HEK293 (cell line): ENCODE data around the gene IL25.

ENCODE experiments used
- CTCF ChIA-PET: fragments of 350-600 bp; formaldehyde crosslinking; extraction: SDS; loops from one replicate; lab custom pipeline; 2021; ENCODE audit warnings: antibody characterized with exemption; lab: Yijun Ruan, JAX
- POLR2A ChIA-PET: fragments of 300-600 bp; formaldehyde crosslinking; extraction: SDS; loops from one replicate; lab custom pipeline; 2020; ENCODE audit warnings: antibody characterized with exemption, inconsistent platforms; lab: Yijun Ruan, JAX
- H3K27ac ChIP-seq: fragments of 200-500 bp; sonication (Bioruptor generic); 2 replicates; pipeline ENCODE4 v1.5.1; 2014; ENCODE audit warnings: low read depth, low read length, control low read depth, inconsistent platforms; ENCODE audit errors: extremely low read depth
- H3K36me3 ChIP-seq, 2 experiments: fragments of 200-500 bp in 1 of 2; sonication (Bioruptor generic) in 1 of 2; 1 replicate in 1 of 2; 2 replicates in 1 of 2; pipeline ENCODE4 v1.5.1; 2014 to 2017; ENCODE audit warnings: inconsistent platforms in 2 of 2, low read length in 2 of 2; ENCODE audit not compliant: control insufficient read depth in 2 of 2, insufficient read depth in 1 of 2
- H3K4me1 ChIP-seq: fragments of 200-500 bp; sonication (Bioruptor generic); 2 replicates; pipeline ENCODE4 v1.5.1; 2014; ENCODE audit warnings: mild to moderate bottlenecking, low read length, inconsistent platforms; ENCODE audit not compliant: control insufficient read depth, insufficient read depth
- H3K4me3 ChIP-seq: 2 replicates; pipeline ENCODE4 v1.5.1; 2011; ENCODE audit warnings: low read depth, mild to moderate bottlenecking, control low read depth, low read length, moderate library complexity
- H3K9me3 ChIP-seq: fragments of 200-500 bp; sonication (Bioruptor generic); 2 replicates; pipeline ENCODE4 v1.5.1; 2014; ENCODE audit warnings: low read depth, low read length, inconsistent platforms; ENCODE audit not compliant: control insufficient read depth, insufficient read depth
- HIC1 ChIP-seq: fragments of 450-650 bp; formaldehyde crosslinking; IDR thresholded peaks from 2 replicates; pipeline ENCODE4 v1.5.1; 2016; ENCODE audit warnings: missing biosample characterization, missing genetic modification characterization
- ZFP41 ChIP-seq: fragments of 450-650 bp; formaldehyde crosslinking; IDR thresholded peaks from 2 replicates; pipeline ENCODE4 v1.5.1; 2016; ENCODE audit warnings: missing biosample characterization, missing genetic modification characterization, borderline replicate concordance
- ZIC2 ChIP-seq: fragments of 450-650 bp; formaldehyde crosslinking; IDR thresholded peaks from 2 replicates; pipeline ENCODE4 v1.5.1; 2016; ENCODE audit warnings: missing biosample characterization, missing genetic modification characterization
- ZNF16 ChIP-seq: fragments of 450-650 bp; formaldehyde crosslinking; IDR thresholded peaks from 2 replicates; pipeline ENCODE4 v1.5.1; 2016; ENCODE audit warnings: low read depth, missing biosample characterization, missing genetic modification characterization
- ZNF169 ChIP-seq: fragments of 450-650 bp; formaldehyde crosslinking; IDR thresholded peaks from 2 replicates; pipeline ENCODE4 v1.5.1; 2016; ENCODE audit warnings: missing biosample characterization, missing genetic modification characterization
- ZNF2 ChIP-seq: fragments of 450-650 bp; formaldehyde crosslinking; IDR thresholded peaks from 2 replicates; pipeline ENCODE4 v1.5.1; 2016; ENCODE audit warnings: missing biosample characterization, missing genetic modification characterization
- ZNF354C ChIP-seq: fragments of 450-650 bp; formaldehyde crosslinking; IDR thresholded peaks from 2 replicates; pipeline ENCODE4 v1.5.1; 2016; ENCODE audit warnings: missing biosample characterization, missing genetic modification characterization, low read depth, borderline replicate concordance
- ZNF558 ChIP-seq: fragments of 450-650 bp; formaldehyde crosslinking; IDR thresholded peaks from 2 replicates; pipeline ENCODE4 v1.5.1; 2016; ENCODE audit warnings: missing biosample characterization, missing genetic modification characterization
- ZNF585B ChIP-seq: fragments of 450-650 bp; formaldehyde crosslinking; IDR thresholded peaks from 2 replicates; pipeline ENCODE4 v1.5.1; 2016; ENCODE audit warnings: missing biosample characterization, missing genetic modification characterization
- ZSCAN30 ChIP-seq: fragments of 450-650 bp; IDR thresholded peaks from 2 replicates; pipeline ENCODE4 v1.5.1; 2018; ENCODE audit warnings: missing biosample characterization, mild to moderate bottlenecking, missing genetic modification characterization, moderate library complexity
- TF ChIP-seq, protein P1 (sequence below): fragments of 450-650 bp; formaldehyde crosslinking; IDR thresholded peaks from 2 replicates; pipeline ENCODE4 v1.5.1; 2016; ENCODE audit warnings: missing biosample characterization, missing genetic modification characterization
- TF ChIP-seq, protein P2 (sequence below): fragments of 450-650 bp; formaldehyde crosslinking; IDR thresholded peaks from 2 replicates; pipeline ENCODE4 v1.5.1; 2016; ENCODE audit warnings: missing biosample characterization, missing genetic modification characterization
- TF ChIP-seq, protein P3 (sequence below): fragments of 450-650 bp; formaldehyde crosslinking; conservative IDR thresholded peaks from 2 replicates; pipeline ENCODE4 v1.5.1; 2016; ENCODE audit warnings: low read depth, missing biosample characterization, missing genetic modification characterization
- TF ChIP-seq, protein P4 (sequence below): fragments of 450-650 bp; formaldehyde crosslinking; IDR thresholded peaks from 2 replicates; pipeline ENCODE4 v1.5.1; 2016; ENCODE audit warnings: missing biosample characterization, missing genetic modification characterization, borderline replicate concordance
- TF ChIP-seq, protein P5 (sequence below): fragments of 450-650 bp; formaldehyde crosslinking; IDR thresholded peaks from 2 replicates; pipeline ENCODE4 v1.5.1; 2017; ENCODE audit warnings: missing biosample characterization, missing genetic modification characterization

IL25 gene

GRCh38 chr14:23406244-23406643 is 33.6 kb downstream of the IL25 start:
- TF ChIP-seq ZNF2 (tag by site-specific recombination): no peak
- TF ChIP-seq ZNF169 (tag by site-specific recombination): no peak
- TF ChIP-seq ZIC2 (tag by site-specific recombination): peak; percentile 73
- TF ChIP-seq ZNF585B (tag by site-specific recombination): peak; percentile 51
- TF ChIP-seq ZFP41: no peak
- TF ChIP-seq, protein P1, sequence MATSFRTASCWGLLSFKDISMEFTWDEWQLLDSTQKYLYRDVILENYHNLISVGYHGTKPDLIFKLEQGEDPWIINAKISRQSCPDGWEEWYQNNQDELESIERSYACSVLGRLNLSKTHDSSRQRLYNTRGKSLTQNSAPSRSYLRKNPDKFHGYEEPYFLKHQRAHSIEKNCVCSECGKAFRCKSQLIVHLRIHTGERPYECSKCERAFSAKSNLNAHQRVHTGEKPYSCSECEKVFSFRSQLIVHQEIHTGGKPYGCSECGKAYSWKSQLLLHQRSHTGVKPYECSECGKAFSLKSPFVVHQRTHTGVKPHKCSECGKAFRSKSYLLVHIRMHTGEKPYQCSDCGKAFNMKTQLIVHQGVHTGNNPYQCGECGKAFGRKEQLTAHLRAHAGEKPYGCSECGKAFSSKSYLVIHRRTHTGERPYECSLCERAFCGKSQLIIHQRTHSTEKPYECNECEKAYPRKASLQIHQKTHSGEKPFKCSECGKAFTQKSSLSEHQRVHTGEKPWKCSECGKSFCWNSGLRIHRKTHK (tag by site-specific recombination): no peak
- TF ChIP-seq, protein P2, sequence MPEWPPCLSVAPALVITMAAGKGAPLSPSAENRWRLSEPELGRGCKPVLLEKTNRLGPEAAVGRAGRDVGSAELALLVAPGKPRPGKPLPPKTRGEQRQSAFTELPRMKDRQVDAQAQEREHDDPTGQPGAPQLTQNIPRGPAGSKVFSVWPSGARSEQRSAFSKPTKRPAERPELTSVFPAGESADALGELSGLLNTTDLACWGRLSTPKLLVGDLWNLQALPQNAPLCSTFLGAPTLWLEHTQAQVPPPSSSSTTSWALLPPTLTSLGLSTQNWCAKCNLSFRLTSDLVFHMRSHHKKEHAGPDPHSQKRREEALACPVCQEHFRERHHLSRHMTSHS (tag by site-specific recombination): no peak
- no peak for TF ChIP-seq HIC1 (tag by site-specific recombination)
- TF ChIP-seq ZSCAN30: no peak
- TF ChIP-seq ZNF558 (tag by site-specific recombination): no peak
- TF ChIP-seq, protein P3, sequence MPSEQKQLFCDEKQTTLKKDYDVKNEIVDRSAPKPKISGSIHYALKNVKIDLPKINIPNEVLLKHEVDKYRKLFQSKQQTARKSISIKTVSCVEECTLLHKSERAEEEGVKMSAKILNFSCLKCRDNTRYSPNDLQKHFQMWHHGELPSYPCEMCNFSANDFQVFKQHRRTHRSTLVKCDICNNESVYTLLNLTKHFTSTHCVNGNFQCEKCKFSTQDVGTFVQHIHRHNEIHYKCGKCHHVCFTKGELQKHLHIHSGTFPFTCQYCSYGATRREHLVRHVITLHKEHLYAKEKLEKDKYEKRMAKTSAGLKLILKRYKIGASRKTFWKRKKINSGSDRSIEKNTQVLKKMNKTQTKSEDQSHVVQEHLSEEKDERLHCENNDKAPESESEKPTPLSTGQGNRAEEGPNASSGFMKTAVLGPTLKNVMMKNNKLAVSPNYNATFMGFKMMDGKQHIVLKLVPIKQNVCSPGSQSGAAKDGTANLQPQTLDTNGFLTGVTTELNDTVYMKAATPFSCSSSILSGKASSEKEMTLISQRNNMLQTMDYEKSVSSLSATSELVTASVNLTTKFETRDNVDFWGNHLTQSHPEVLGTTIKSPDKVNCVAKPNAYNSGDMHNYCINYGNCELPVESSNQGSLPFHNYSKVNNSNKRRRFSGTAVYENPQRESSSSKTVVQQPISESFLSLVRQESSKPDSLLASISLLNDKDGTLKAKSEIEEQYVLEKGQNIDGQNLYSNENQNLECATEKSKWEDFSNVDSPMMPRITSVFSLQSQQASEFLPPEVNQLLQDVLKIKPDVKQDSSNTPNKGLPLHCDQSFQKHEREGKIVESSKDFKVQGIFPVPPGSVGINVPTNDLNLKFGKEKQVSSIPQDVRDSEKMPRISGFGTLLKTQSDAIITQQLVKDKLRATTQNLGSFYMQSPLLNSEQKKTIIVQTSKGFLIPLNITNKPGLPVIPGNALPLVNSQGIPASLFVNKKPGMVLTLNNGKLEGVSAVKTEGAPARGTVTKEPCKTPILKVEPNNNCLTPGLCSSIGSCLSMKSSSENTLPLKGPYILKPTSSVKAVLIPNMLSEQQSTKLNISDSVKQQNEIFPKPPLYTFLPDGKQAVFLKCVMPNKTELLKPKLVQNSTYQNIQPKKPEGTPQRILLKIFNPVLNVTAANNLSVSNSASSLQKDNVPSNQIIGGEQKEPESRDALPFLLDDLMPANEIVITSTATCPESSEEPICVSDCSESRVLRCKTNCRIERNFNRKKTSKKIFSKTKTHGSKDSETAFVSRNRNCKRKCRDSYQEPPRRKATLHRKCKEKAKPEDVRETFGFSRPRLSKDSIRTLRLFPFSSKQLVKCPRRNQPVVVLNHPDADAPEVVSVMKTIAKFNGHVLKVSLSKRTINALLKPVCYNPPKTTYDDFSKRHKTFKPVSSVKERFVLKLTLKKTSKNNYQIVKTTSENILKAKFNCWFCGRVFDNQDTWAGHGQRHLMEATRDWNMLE: no peak
- TF ChIP-seq ZNF16 (tag by site-specific recombination): no peak
- no peak for TF ChIP-seq ZNF354C (tag by site-specific recombination)
- TF ChIP-seq, protein P4, sequence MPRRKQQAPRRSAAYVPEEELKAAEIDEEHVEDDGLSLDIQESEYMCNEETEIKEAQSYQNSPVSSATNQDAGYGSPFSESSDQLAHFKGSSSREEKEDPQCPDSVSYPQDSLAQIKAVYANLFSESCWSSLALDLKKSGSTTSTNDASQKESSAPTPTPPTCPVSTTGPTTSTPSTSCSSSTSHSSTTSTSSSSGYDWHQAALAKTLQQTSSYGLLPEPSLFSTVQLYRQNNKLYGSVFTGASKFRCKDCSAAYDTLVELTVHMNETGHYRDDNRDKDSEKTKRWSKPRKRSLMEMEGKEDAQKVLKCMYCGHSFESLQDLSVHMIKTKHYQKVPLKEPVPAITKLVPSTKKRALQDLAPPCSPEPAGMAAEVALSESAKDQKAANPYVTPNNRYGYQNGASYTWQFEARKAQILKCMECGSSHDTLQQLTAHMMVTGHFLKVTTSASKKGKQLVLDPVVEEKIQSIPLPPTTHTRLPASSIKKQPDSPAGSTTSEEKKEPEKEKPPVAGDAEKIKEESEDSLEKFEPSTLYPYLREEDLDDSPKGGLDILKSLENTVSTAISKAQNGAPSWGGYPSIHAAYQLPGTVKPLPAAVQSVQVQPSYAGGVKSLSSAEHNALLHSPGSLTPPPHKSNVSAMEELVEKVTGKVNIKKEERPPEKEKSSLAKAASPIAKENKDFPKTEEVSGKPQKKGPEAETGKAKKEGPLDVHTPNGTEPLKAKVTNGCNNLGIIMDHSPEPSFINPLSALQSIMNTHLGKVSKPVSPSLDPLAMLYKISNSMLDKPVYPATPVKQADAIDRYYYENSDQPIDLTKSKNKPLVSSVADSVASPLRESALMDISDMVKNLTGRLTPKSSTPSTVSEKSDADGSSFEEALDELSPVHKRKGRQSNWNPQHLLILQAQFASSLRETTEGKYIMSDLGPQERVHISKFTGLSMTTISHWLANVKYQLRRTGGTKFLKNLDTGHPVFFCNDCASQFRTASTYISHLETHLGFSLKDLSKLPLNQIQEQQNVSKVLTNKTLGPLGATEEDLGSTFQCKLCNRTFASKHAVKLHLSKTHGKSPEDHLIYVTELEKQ (tag by site-specific recombination): peak; percentile 44; the same call in 1 of the 2 replicates
- TF ChIP-seq, protein P5, sequence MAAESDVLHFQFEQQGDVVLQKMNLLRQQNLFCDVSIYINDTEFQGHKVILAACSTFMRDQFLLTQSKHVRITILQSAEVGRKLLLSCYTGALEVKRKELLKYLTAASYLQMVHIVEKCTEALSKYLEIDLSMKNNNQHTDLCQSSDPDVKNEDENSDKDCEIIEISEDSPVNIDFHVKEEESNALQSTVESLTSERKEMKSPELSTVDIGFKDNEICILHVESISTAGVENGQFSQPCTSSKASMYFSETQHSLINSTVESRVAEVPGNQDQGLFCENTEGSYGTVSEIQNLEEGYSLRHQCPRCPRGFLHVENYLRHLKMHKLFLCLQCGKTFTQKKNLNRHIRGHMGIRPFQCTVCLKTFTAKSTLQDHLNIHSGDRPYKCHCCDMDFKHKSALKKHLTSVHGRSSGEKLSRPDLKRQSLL: no peak
- TF ChIP-seq, all 188 proteins: peak for 3
- no peaks in the 10 kb centered on the region for H3K4me1 ChIP-seq
- no peak overlapping the region for H3K27ac ChIP-seq
- H3K9me3 ChIP-seq: no peaks in the 10 kb centered on the region
- POLR2A ChIA-PET: no interaction called here
- H3K36me3 ChIP-seq: no peaks in the 10 kb centered on the region
- no peak overlapping the region for H3K4me3 ChIP-seq
- CTCF ChIA-PET: no interaction called here
